Central memory CD4-positive, alpha-beta T cell (primary cell): ENCODE measurements around the gene CHID1.

Source experiments
- DNase-seq: peaks from one replicate; pipeline ENCODE4 v3.0.0; 2022

CHID1 gene

DNA sequence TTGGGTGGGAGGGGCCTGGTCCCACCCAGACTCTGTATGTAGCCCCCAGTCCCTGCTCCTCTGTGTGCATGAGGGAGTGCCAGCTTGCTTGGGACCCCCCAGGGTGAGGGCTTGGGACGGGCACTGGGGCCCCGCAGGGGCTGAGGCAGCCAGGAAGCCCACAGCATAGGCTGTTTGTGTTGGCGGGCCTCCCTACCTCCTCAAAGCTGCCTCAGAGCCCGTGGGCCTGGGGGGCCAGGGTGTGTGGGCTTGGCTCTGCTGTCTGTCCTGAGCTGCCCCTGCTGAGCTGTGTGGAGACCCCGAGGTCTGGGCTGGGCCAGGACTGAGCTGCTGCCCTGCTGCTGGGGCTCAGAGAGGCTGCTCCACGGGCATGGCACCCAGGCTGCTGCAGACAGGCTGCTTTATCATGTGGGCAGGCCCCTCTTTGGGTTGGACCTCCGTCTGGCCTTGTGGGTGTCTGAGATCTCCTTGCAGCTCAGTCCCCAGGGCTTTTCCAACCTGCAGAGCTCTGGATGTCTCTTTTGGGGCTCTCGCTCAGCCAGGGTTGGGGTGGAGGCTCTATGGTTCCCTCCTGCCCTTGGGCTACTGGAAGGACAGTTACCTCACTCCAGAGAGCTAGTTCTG lies 64.6 kb downstream of the CHID1 start:
- DNase-seq: no peak

DNA sequence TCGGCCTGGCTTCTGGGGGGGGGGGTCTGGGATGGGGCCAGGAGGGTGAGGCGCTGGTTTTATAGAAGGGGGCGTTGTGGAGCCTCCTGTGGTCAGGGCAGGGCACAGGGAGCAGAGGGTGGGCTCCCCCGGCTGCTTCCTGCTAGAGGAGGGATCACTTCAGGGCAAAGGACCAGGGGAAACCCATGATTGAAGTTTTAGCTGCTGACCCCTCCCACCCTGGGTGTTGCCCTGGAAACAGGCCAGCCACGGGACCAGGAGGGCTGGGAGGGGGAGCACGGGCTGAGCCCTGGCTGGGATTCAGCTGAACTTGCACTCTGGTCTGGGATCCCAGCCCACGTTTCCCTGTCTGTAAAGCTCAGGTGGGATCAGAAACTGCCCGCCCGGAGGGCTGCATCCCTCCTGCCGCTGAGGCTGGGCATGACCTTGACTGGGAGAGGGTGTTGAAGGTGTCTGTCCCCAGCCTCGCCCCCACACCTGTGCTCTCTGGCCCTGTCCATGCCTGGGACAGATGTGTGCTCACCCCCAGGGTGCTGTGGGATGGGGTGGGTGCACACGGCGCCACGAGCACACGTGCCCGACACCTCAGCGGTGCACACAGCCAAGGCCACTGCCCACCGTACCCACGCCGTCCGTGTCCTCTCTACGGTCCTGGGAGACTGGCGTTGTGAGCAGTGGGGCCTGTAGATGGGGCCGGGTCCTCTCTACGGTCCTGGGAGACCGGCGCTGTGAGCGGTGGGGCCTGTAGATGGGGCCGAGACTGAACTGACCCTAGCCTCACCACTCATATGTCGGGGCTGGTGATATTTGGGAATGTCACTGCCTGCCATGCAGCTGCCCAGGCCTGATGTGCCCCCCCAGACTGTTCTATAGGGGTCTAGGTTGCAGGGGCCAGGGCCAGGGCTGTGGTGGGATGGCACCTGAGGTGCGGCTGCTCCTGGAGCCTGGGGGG lies 65.6 kb downstream of the CHID1 start:
- DNase-seq: no peak

DNA sequence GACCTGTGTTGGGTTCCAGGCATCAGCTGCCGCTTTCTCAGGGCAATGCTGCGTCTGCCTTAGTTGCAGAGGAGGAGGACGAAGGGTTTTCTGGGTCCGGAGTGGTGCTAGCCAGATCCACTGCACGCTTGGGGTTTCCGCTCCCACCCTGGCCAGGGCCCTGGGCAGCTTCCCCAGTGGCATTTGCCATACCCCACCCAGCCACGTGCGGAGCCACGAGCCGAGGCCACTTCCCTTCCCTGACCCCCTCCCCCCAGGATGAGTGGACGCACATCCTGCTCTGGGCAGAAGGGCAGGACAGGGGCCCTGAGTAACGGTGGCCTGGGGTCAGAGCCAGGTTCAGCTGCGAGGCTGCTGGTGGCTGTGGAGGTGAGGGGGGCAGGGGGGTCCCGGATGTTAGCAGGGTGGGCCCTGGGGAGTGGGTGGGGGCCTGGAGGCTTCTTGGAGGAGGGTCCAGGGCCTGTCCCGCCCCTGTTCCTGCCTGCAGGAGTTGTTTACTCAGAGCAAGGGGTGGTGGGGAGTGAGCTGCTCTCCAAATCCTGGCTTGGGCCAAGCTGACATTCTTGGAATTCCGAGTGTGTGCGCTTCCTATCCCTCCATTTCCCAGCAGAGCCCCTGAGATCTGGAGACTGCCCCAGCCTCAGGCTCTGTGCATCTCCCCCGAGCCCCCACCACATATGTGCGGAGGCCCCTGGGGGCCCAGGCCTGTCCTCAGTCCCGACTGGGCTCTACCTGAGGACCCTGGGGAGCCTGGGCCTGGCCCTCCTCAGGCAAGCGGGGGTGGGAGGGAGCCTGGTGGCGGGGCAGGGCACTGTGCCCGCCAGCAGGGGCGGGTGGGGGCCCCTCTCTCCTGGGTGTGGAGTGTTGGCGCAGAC lies 66.6 kb downstream of the CHID1 start:
- no peak for DNase-seq

DNA sequence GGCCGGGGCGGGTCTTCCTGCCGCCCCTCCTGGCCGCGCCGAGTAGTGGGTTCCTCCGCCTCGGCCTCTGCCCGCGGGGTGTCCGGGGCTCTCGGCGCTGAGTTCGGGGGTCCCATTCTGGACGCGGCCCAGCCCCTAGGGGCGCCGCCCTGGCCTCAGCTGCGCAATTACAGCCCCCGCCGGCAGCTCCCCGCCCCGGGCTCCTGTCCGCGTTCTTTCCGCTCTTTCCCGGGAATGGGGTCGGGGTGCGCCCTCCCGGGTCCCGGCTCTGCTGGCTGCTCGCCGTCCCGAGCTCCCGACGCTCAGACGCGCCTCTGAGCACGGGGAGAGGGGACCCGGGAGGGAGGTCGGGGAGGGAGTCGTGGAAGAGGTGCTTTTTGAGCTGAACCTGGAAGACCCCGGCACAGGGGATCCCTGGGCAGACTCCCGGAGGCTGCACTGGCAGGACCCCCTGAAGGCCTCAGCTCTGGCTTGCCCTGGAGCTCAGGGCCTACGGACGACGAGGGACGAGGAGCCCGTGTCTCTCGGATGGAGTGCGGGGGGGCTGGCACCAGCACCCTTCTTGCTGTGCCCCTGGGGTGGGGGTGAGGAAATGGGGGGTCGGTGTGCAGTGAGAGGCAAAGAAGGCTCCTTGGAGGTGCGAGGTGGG lies 67.4 kb downstream of the CHID1 start:
- no peak for DNase-seq

DNA sequence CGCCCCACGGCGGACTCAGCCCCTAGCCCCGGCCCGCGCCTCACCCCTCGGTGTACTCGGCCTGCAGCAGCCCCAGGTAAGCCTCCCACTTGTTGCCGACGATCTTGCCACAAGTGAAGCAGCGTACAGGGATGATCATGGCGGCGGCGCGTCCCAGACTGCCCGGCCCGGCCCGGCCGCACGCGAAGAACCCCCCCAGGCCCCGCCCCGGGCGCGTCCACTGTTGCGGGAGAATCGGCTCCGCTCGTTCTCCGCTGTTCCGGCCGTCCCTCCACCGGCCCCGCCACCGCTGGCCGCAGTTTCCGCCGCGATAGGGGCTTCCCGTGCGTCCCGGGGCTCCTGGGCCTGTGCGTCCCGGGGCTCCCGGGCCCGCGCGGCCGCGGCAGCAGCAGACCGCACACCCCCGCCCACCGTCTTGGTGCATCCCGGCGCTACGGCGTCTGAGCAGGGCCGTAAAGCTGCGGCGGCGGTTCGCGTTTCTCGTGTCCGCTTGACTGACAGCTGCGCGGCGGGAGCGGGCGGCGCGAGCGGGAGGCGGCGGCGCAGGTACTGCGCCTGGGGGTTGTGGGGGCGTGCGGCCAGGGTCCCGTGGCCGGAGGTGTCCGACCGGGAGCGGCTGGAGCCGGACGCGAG lies 68.1 kb downstream of the CHID1 start, which contains the start of the genes POLR2L and TSPAN4:
POLR2L (minus strand) TSS at position 160 of the 633 bp plus-strand sequence; CDS start at position 139, 21 bp downstream.
TSPAN4 (plus strand) TSS at position 483 of the 633 bp plus-strand sequence. CDS start 7,453 bp downstream, outside the sequence.
- DNase-seq: peak; percentile 81

DNA sequence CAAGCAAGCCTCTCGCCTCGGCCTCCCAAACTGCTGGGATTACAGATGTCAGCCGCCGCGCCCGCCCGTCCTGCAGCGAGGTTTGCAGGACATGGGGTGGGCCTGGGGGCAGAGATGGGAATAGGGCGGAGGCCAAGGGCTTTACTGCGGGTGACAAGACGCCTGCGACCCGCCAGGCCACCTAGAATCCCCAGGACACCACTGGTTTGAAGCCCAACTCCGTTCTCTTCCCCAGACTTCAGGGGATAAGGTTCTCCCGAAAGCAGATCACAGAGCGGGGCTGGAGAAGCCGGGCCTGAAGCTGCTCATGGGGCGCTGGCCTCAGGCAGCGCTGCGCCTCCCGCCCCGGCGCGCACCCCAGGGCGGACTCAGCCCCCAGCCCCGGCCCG lies 68.6 kb downstream of the CHID1 start:
- DNase-seq: no peak

DNA sequence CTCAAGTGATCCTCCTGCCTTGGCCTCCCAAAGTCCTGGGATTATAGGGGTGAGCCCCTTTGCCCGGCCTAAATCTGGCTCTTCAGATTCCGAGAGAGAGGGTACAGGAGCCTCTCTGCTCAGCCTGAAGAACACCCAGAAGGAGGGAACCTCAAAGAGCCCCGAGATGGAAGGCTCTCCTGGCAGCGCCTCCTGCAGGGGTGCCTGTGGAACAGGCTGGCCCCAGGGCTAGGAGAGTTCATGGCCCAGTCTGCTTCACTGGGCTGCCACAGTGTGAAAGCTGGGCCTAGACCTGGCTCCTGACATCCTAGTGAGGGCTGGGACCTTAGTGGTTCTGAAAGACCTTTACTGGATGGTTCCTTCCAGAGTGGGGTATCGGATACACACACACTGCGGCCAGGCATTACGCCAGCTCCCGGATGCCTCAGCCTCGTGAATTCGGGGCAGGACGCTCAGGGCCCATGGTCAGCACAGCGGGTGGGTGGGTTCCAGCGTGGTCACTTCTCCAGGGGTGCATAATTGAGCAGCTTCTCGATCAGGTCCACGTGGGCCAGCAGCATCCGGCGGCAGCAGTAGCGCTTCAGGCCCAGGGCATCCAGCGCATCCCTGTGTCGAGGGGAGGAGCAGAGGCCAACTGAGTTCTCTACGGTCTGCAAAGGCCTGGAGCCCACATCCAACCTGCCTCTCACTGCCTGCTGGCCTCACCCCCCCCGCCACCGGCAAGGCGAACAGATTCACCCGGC lies 70.6 kb downstream of the CHID1 start:
- no peak for DNase-seq

DNA sequence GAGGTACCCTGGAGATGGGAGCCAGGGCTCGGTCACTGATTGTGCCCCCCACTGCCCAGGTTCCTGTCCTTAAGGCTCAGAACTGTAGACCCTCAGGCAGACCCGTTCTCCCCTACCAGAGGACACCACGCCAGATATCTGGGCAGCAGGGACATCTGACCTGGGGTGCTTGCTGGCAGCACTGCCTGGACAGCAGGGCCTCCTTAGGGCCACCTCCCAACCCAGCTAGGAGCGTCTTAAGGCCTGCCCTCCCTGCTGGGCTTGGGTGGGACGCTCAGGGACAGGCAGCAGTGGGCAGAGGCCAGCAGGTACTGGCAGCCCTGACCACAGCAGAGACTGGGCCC lies 71.4 kb downstream of the CHID1 start:
- no peak for DNase-seq

DNA sequence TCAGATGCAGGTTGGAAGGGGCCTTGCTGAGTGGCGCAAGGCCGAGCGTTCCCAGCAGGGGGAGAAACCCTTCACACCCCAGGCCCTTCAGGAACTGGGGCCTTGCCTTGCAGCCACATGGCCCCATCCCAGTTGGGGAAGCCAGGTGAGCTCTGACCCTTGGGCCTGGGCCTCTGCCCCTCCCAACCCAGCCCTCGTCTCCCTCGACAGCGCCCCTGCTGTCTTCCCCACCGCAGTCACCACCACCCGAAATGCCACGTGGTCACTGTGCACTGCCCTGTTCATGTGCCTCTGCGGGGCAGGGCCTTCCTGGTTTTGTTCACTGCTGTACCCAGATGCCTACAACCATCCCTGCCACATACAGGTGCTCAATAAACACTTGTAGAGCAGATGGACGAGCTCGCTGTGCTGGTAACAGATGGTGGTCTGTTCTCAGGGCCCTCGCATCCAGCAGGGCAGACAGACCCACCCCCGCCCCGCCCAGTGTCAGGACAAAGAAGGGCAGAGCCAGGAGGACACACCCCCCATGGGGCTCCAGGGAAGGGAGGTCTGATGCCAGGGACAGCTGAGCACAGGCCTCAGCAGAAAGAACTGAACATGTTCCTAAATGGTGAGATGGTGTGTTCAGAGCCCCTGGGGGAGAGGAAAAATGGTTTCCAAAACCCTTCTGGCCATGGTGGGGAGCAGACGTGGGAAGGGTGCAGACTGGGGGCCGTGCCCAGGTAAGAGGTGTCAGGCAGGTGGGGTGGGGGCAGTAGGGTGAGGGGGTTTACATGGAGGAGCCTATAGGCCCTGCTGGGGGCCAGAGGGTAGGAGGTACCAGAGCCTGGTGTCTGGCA lies 72.0 kb downstream of the CHID1 start:
- DNase-seq: no peak

DNA sequence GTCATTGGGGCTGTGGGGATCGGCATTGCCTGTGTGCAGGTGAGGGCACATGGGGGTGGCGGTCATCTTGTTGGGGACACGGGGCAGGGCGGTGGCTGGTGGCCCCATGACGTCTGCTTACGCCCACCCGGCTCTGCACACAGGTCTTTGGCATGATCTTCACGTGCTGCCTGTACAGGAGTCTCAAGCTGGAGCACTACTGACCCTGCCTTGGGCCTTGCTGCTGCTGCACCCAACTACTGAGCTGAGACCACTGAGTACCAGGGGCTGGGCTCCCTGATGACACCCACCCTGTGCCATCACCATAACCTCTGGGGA lies 72.7 kb downstream of the CHID1 start:
- DNase-seq: no peak

DNA sequence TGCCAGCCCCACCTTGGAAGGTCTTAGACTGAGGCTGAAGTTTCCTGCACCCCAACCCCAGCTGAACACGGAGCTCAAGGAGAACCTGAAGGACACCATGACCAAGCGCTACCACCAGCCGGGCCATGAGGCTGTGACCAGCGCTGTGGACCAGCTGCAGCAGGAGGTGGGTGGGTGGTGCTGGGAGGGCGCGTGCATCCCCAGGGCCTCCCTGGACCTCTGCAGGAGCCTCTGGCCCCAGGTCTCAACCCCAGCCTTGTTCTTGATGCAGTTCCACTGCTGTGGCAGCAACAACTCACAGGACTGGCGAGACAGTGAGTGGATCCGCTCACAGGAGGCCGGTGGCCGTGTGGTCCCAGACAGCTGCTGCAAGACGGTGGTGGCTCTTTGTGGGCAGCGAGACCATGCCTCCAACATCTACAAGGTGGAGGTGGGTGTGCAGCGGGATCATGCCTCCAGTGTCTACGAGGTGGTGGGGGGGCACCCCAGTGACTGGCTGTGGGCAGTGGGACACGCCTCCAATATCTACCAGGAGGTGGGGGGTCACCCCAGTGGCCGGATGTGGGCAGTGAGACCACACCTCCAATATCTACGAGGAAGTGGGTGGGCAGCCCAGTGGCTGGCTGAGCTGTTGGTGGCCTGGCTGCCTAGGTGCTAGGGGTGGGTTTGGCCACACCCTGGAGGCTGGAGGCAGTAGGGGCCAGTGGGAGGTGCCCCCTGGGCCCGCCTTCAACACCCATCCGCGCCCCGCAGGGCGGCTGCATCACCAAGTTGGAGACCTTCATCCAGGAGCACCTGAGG lies 73.2 kb downstream of the CHID1 start:
- DNase-seq: no peak

DNA sequence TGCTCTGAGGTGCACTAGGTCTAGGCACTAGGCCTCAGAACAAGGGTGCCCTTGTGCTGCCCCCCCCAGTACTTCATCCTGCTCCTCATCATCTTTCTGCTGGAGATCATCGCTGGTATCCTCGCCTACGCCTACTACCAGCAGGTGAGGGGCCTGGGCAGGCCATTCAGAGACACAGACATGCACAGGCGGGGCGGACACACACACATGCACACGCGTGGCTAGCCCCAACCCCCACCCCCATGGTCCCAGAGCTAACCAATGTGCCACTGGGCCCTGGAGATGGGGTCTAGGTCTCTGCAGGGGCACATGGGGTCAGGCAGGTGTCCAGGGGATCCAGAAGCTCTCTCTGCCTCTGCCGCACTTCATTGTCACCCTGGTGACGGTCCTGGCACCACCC lies 73.9 kb downstream of the CHID1 start:
- DNase-seq: no peak

DNA sequence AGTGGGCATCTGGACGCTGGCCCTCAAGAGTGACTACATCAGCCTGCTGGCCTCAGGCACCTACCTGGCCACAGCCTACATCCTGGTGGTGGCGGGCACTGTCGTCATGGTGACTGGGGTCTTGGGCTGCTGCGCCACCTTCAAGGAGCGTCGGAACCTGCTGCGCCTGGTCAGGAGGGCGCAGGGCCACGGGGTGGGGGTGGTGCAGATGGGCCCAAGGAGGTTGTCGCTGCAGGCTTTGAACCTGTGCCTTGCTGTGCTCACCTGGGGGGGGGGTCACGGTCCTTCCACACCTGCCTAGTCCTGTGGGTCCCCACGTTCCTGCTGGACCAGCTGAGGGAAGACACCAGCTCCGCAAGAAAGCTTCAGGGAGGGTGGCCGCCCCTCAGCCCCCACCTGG lies 74.3 kb downstream of the CHID1 start:
- no peak for DNase-seq

DNA sequence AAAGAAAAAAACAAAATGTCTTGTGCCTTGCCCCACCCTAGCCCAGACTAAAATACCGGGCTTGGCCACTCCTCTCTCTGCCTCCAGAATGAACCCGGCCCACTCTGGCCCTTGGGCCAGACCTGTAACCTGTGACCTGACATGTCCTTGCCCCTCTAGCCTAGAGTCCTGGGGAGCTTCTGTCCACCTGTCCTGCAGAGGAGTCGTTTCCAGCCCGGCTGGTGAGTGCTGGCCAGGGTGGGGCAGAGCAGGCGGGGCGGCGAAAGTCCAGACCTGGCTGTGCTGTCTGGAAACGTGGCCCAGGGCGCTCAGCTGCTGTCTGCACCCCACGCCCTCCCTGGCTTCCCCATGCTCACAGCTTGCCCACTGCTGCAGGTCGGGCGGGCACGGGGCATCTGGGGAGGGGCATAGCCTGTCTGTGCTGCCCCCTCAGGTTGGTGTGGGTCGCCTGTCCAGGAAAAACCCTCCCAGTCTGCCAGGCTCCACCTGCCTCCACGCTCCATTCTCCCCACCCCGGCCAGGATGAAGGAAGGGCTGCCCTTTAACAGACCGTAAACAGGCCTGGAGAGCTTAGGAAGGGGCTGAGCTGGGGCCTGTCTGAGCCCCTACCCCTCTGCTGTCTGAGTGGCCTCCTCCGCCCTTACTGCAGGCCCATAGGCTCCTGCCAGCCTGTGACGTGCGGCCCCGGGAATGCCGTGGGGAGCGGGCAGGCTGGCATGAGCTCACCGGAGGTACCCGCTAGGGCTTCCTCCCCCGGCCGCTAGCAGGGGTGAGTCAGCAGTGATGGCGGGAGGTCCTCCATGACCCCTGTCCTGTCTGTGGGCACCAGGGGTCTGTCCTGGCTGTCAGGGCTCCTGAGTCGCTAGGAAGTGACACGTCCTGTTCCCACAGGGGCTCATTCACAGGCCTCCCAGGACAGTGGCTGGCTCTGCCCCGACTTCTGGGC lies 76.0 kb downstream of the CHID1 start:
- no peak for DNase-seq

DNA sequence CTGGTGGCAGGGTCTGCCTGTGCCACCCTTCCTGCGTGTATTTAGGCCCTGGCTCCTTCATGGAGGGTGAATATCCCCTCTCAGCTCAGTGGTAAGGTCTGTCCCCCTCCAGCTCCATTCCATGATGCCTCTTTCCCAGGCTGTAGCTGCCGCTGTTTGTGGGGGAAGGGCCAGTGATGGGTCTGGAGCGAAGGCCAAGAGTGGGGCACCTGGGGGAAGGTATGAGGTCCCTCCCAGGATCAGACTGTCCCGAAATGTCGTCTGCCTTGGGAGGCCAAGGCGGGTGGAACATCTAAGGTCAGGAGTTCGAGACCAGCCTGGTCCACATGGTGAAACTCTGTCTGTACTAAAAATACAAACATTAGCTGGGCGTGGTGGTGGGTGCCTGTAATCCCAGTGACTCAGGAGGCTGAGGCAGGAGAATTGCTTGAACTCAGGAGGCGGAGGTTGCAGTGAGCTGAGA lies 76.7 kb downstream of the CHID1 start:
- DNase-seq: no peak

DNA sequence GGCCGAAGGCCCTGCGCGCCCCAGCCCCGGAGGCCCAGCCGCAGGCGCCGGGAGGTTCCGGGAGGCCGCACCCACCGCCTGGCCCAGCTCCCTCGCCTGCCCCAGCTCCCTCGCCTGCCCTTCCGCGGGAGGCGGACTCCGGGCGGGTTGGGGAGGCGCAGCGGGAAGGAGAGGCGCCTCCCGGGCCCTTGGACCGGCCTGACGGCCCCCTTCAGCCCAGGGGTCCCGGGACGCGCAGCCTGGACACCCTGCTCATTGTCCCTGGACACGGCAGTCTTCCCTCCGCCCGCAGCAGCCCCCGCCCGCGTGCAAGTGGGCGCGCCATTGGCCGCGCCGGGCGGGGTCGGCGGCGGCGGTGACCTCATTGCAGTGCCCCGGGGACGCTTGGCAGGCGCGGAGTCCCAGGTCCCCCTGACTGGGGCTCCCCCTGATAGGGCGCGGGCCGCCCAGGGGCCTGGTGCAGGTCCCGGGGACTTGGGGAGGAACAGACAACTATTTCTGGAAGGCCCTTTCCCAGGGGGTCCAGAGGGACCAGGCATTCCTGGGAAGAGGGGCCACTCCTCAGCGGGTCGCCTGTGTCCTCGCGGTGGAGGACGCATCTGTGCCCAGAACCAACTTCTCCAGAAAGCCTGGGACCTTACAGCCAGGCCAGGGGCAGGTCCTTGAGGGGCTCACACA lies 77.4 kb downstream of the CHID1 start:
- DNase-seq: peak; percentile 32

DNA sequence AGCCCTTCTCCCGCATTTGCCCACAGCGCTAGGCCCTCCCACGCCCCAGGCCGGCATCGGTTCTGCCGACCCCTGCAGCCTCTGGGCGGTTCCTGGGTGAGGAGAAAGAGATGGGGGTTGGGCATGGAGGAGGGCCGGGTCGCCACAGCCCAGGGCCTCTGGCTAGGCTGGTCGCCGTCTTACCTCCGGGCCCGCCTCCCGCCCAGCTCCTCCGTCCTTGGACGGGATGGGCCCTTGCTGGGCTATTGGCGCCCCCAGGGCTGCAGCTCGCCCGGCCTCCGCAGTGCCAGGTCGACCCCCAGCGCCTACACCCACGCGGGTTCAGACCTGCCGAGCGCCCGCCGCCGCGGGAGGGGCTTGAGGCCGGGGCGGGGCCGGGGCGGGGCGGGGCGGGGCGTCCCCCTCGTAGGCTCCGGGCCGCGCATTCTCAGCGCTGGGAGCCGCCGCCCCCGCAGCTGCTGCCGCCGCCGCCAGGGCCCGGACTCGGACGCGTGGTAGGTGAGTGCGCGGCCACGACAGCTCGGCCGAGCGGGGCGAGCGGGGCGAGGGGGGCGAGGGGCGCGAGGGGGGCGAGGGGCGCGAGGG lies 78.0 kb downstream of the CHID1 start, which contains the start of gene CD151:
CD151 (plus strand) TSS at position 424 of the 585 bp plus-strand sequence. CDS start 3,118 bp downstream, outside the sequence.
- DNase-seq: no peak
